DOHH2 (cell line): ENCODE results near the gene C6orf89.

Source experiments
- H3F3A ChIP-seq: fragments of 200-600 bp; sonication (generic), shearing (Covaris generic); 2 replicates; pipeline ENCODE4 v1.6.0; 2016; ENCODE audit warnings: antibody characterized with exemption, mild to moderate bottlenecking; ENCODE audit not compliant: control insufficient read depth, insufficient read depth
- H3K27ac ChIP-seq: fragments of 200-600 bp; sonication (generic); 2 replicates; pipeline ENCODE4 v1.5.1; 2014; ENCODE audit warnings: low read depth, mild to moderate bottlenecking, low read length, moderate library complexity
- H3K27me3 ChIP-seq: fragments of 200-600 bp; sonication (generic); 2 replicates; pipeline ENCODE4 v1.6.1; 2014; ENCODE audit warnings: mild to moderate bottlenecking, low read length, mixed read lengths; ENCODE audit not compliant: control insufficient read depth
- H3K36me3 ChIP-seq: fragments of 200-600 bp; sonication (generic); 2 replicates; pipeline ENCODE4 v1.6.1; 2014; ENCODE audit warnings: mild to moderate bottlenecking, low read length, moderate library complexity, mixed read lengths; ENCODE audit not compliant: control insufficient read depth
- H3K4me1 ChIP-seq: fragments of 200-600 bp; sonication (generic); 2 replicates; pipeline ENCODE4 v1.6.1; 2014; ENCODE audit warnings: mild to moderate bottlenecking, low read length, mixed read lengths; ENCODE audit not compliant: control insufficient read depth
- H3K4me2 ChIP-seq: fragments of 200-600 bp; sonication (generic); 2 replicates; pipeline ENCODE4 v1.6.0; 2014; ENCODE audit warnings: mild to moderate bottlenecking, low read length, moderate library complexity
- H3K4me3 ChIP-seq: fragments of 200-600 bp; sonication (generic); 2 replicates; pipeline ENCODE4 v1.5.1; 2014; ENCODE audit warnings: mild to moderate bottlenecking, low read length, mixed read lengths
- H3K79me2 ChIP-seq: fragments of 200-600 bp; sonication (generic); 2 replicates; pipeline ENCODE4 v1.6.1; 2014; ENCODE audit warnings: mild to moderate bottlenecking, low read length, mixed read lengths; ENCODE audit not compliant: control insufficient read depth
- H3K9me2 ChIP-seq: fragments of 200-600 bp; sonication (generic); replicated peaks from 2 replicates; pipeline ENCODE4 v1.6.1; 2014; ENCODE audit warnings: mild to moderate bottlenecking, low read length, mixed read lengths; ENCODE audit not compliant: control insufficient read depth
- H3K9me3 ChIP-seq: fragments of 200-600 bp; sonication (generic); 2 replicates; pipeline ENCODE4 v1.6.1; 2014; ENCODE audit warnings: antibody characterized with exemption, low read length, mixed read lengths; ENCODE audit not compliant: control insufficient read depth, insufficient read depth
- H4K20me1 ChIP-seq: fragments of 200-600 bp; sonication (generic); 2 replicates; pipeline ENCODE4 v1.6.0; 2014; ENCODE audit warnings: low read depth, mild to moderate bottlenecking, antibody characterized with exemption, low read length, moderate library complexity; ENCODE audit not compliant: control insufficient read depth, insufficient read depth
- EZH2phosphoT487 ChIP-seq: fragments of 200-600 bp; sonication (generic); IDR thresholded peaks from 2 replicates; pipeline ENCODE4 v1.6.1; 2017; ENCODE audit warnings: borderline replicate concordance, mild to moderate bottlenecking, antibody characterized with exemption, low read length, moderate library complexity, mixed read lengths
- TF ChIP-seq, protein P1 (sequence below): fragments of 200-600 bp; sonication (generic); IDR thresholded peaks from one replicate; pipeline ENCODE4 v1.5.1; 2014; ENCODE audit warnings: antibody characterized with exemption, mild to moderate bottlenecking, low read depth, low read length; ENCODE audit not compliant: poor library complexity, severe bottlenecking

Gene C6orf89

GRCh38 chr6:36853325-36853724, 32.4 kb upstream of the C6orf89 start:
- no peaks in the 10 kb centered on the region for H3K9me3 ChIP-seq
- no peak overlapping the region for H3K27ac ChIP-seq
- H3K9me2 ChIP-seq: no peaks in the 10 kb centered on the region
- H3F3A ChIP-seq: no peaks in the 10 kb centered on the region
- H3K4me2 ChIP-seq: no peak overlapping the region
- no peaks in the 10 kb centered on the region for H3K4me1 ChIP-seq
- no peaks in the 10 kb centered on the region for H4K20me1 ChIP-seq
- no peaks in the 10 kb centered on the region for H3K27me3 ChIP-seq
- H3K79me2 ChIP-seq: peaks cover 15% of the 10 kb centered on the region
- H3K4me3 ChIP-seq: no peak overlapping the region
- TF ChIP-seq, protein P1, sequence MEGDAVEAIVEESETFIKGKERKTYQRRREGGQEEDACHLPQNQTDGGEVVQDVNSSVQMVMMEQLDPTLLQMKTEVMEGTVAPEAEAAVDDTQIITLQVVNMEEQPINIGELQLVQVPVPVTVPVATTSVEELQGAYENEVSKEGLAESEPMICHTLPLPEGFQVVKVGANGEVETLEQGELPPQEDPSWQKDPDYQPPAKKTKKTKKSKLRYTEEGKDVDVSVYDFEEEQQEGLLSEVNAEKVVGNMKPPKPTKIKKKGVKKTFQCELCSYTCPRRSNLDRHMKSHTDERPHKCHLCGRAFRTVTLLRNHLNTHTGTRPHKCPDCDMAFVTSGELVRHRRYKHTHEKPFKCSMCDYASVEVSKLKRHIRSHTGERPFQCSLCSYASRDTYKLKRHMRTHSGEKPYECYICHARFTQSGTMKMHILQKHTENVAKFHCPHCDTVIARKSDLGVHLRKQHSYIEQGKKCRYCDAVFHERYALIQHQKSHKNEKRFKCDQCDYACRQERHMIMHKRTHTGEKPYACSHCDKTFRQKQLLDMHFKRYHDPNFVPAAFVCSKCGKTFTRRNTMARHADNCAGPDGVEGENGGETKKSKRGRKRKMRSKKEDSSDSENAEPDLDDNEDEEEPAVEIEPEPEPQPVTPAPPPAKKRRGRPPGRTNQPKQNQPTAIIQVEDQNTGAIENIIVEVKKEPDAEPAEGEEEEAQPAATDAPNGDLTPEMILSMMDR: no peak
- TF ChIP-seq EZH2phosphoT487: no peak
- peaks cover 70% of the 10 kb centered on the region for H3K36me3 ChIP-seq

DNA sequence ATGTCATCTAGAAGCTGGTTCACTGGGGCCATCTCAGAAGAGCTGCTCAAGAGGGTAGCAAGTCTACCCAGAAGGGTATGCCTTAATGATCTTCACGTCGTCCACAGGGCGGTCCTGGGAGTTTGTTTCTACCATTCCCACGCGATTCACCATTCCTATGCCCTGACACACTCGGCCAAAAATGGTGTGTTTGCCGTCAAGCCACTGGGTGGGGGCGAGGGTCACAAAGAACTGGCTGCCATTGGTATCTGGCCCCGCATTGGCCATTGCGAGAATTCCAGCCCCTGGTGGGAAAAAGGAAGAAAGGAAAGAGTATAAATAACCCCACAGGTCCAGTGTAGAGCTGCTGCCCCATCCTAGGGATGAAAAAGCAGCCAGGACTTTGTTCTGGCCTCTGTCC, 30.0 kb upstream of the C6orf89 start:
- Histone ChIP-seq H3F3A (no peaks in the 10 kb centered on the region), H3K4me1 (no peaks in the 10 kb centered on the region), H4K20me1 (no peaks in the 10 kb centered on the region), H3K9me3 (no peaks in the 10 kb centered on the region), H3K27me3 (no peaks in the 10 kb centered on the region), H3K79me2 (peaks cover 38% of the 10 kb centered on the region), H3K4me2 (no peak overlapping the region), H3K27ac (no peak overlapping the region), H3K9me2 (no peaks in the 10 kb centered on the region), H3K36me3 (peaks cover 78% of the 10 kb centered on the region), H3K4me3 (no peak overlapping the region)
- TF ChIP-seq, protein P1: no peak

GRCh38 chr6:36856277-36856676, 29.5 kb upstream of the C6orf89 start:
- Histone ChIP-seq H3K36me3 (peaks cover 80% of the 10 kb centered on the region), H3K79me2 (peaks cover 43% of the 10 kb centered on the region), H3K9me3 (no peaks in the 10 kb centered on the region), H3K27me3 (no peaks in the 10 kb centered on the region), H3K4me2 (no peak overlapping the region), H3K9me2 (no peaks in the 10 kb centered on the region), H3K4me3 (no peak overlapping the region), H3K4me1 (no peaks in the 10 kb centered on the region), H3F3A (no peaks in the 10 kb centered on the region; the same call in 1 of the 2 replicates), H3K27ac (no peak overlapping the region), H4K20me1 (no peaks in the 10 kb centered on the region)
- no peak for TF ChIP-seq EZH2phosphoT487
- TF ChIP-seq, protein P1: no peak

DNA sequence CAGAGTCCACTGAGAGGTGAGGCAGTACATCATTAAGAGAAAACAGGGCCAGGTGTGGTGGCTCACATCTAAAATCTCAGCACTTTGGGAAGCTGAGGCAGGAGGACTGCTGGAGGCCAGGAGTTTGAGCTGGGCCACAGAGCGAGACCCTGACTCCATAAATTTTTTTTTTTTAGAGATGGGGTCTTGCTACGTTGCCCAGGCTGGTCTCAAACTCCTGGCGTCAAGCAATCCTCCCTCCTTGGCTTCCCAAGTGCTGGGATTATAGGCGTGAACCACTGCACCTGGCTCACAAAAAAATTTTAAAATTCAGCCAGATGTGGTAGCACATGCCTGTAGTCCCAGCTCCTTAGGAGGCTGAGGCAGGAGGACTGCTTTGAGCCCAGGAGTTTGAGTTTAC, 28.4 kb upstream of the C6orf89 start:
- Histone ChIP-seq H3K27me3 (no peaks in the 10 kb centered on the region), H3K27ac (no peak overlapping the region), H3K4me1 (no peaks in the 10 kb centered on the region), H3K9me2 (no peaks in the 10 kb centered on the region), H3K4me3 (no peak overlapping the region), H3K36me3 (peaks cover 80% of the 10 kb centered on the region), H3K9me3 (no peaks in the 10 kb centered on the region), H3K79me2 (peaks cover 53% of the 10 kb centered on the region), H3K4me2 (no peak overlapping the region), H3F3A (no peaks in the 10 kb centered on the region; the same call in 1 of the 2 replicates), H4K20me1 (no peaks in the 10 kb centered on the region)
- TF ChIP-seq EZH2phosphoT487: no peak
- TF ChIP-seq, protein P1: no peak
